IMR-90 (cell line): ENCODE results near the gene TATDN2. TPM values are rescaled to one million over a fixed set of nuclear protein-coding genes. Genes with fewer than 3 reads are reported as not detected.
A peak's percentile ranks its signal among the peaks of the same experiment; 100 is the strongest.

Experiments
- ATAC-seq: fragments of 200-7000 bp; cut with Tn5 transposase; 2 replicates; pipeline ENCODE4 v1.9.1; 2020; ENCODE audit warnings: low read depth, mild to moderate bottlenecking, moderate library complexity
- Bru-seq: library from RNA; stranded (reverse); fragments of 400-500 nt; gene quantifications from one replicate; lab custom pipeline; 2021; lab: Mats Ljungman, UMichigan
- BruChase-seq, 2 experiments: library from RNA; stranded (reverse); fragments of 400-500 nt; gene quantifications; one replicate each; lab custom pipeline; 2021; lab: Mats Ljungman, UMichigan
- BruUV-seq: library from RNA; stranded (reverse); fragments of 400-500 nt; replicated peaks from 2 replicates; lab custom pipeline; 2021; lab: Mats Ljungman, UMichigan
- CTCF ChIA-PET: fragments of 300-600 bp; formaldehyde crosslinking; extraction: SDS; loops from one replicate; lab custom pipeline; 2021; ENCODE audit warnings: antibody characterized with exemption; lab: Yijun Ruan, JAX
- POLR2A ChIA-PET: fragments of 300-600 bp; sonication (Branson Sonifier 250); formaldehyde crosslinking; loops from one replicate; lab custom pipeline; 2022; ENCODE audit warnings: antibody characterized with exemption; ENCODE audit not compliant: unreplicated experiment; lab: Charles Lee
- DNase-seq: peaks from one replicate; pipeline ENCODE4 v3.0.0; 2013
- H2AFZ ChIP-seq: replicated peaks from 2 replicates; pipeline ENCODE3; 2013; ENCODE audit warnings: low read length, mild to moderate bottlenecking; ENCODE audit not compliant: poor library complexity
- H2AK5ac ChIP-seq: 2 replicates; pipeline ENCODE4 v1.6.1; 2013; ENCODE audit warnings: low read depth, low read length, inconsistent platforms
- H2AK9ac ChIP-seq: replicated peaks from 2 replicates; pipeline ENCODE3; 2013; ENCODE audit warnings: mild to moderate bottlenecking, low read depth, low read length, moderate library complexity; ENCODE audit not compliant: poor library complexity
- H2BK120ac ChIP-seq: 2 replicates; pipeline ENCODE4 v1.6.1; 2013; ENCODE audit warnings: low read depth, low read length, inconsistent platforms
- H2BK15ac ChIP-seq: 3 replicates; pipeline ENCODE4 v1.6.1; 2013; ENCODE audit warnings: low read depth, low read length, inconsistent platforms
- H2BK20ac ChIP-seq: 2 replicates; pipeline ENCODE4 v1.6.1; 2013; ENCODE audit warnings: low read depth, mild to moderate bottlenecking, inconsistent platforms, low read length, moderate library complexity
- H2BK5ac ChIP-seq: 2 replicates; pipeline ENCODE4 v1.6.1; 2013; ENCODE audit warnings: mild to moderate bottlenecking, low read depth, low read length, inconsistent platforms; ENCODE audit not compliant: poor library complexity, severe bottlenecking
- H3K14ac ChIP-seq: replicated peaks from 2 replicates; pipeline ENCODE4 v1.6.1; 2013; ENCODE audit warnings: low read depth, low read length, inconsistent platforms
- H3K18ac ChIP-seq: 2 replicates; pipeline ENCODE4 v1.6.1; 2013; ENCODE audit warnings: low read depth, low read length, control low read depth
- H3K23ac ChIP-seq: 2 replicates; pipeline ENCODE4 v1.6.1; 2013; ENCODE audit warnings: low read depth, low read length, inconsistent platforms
- H3K27ac ChIP-seq: 2 replicates; pipeline ENCODE4 v1.5.1; 2013; ENCODE audit warnings: mild to moderate bottlenecking, control low read depth, low read length; ENCODE audit not compliant: insufficient read depth
- H3K27me3 ChIP-seq: 2 replicates; pipeline ENCODE4 v1.6.1; 2013; ENCODE audit warnings: low read length; ENCODE audit not compliant: control insufficient read depth, insufficient read depth
- H3K36me3 ChIP-seq: 2 replicates; pipeline ENCODE4 v1.6.1; 2013; ENCODE audit warnings: low read length, mixed read lengths; ENCODE audit not compliant: control insufficient read depth, insufficient read depth
- H3K4ac ChIP-seq: 2 replicates; pipeline ENCODE4 v1.6.1; 2013; ENCODE audit warnings: low read depth, low read length, inconsistent platforms
- H3K4me1 ChIP-seq: 2 replicates; pipeline ENCODE4 v1.6.1; 2013; ENCODE audit warnings: low read length, mixed read lengths; ENCODE audit not compliant: control insufficient read depth, insufficient read depth
- H3K4me2 ChIP-seq: 2 replicates; pipeline ENCODE4 v1.6.1; 2013; ENCODE audit warnings: low read depth, mild to moderate bottlenecking, control low read depth, low read length, moderate library complexity
- H3K4me3 ChIP-seq: 2 replicates; pipeline ENCODE4 v1.5.1; 2013; ENCODE audit warnings: low read depth, mild to moderate bottlenecking, control low read depth, low read length, moderate library complexity; ENCODE audit not compliant: insufficient read depth
- H3K56ac ChIP-seq: 2 replicates; pipeline ENCODE4 v1.6.1; 2013; ENCODE audit warnings: low read length, inconsistent platforms; ENCODE audit not compliant: insufficient read depth; ENCODE audit errors: extremely low read depth
- H3K79me1 ChIP-seq, 2 experiments: 2 replicates each; pipeline ENCODE4 v1.6.1; 2013; ENCODE audit warnings: low read length in 2 of 2, inconsistent platforms in 1 of 2, low read depth in 1 of 2
- H3K9ac ChIP-seq: 2 replicates; pipeline ENCODE4 v1.6.1; 2013; ENCODE audit warnings: low read depth, low read length, control low read depth
- H3K9me1 ChIP-seq: 2 replicates; pipeline ENCODE4 v1.6.1; 2013; ENCODE audit warnings: low read length, inconsistent platforms; ENCODE audit not compliant: insufficient read depth
- H3K9me3 ChIP-seq: 2 replicates; pipeline ENCODE4 v1.6.1; 2013; ENCODE audit warnings: low read length; ENCODE audit not compliant: control insufficient read depth, insufficient read depth
- H4K20me1 ChIP-seq: 2 replicates; pipeline ENCODE4 v1.6.1; 2013; ENCODE audit warnings: low read length, inconsistent platforms; ENCODE audit not compliant: insufficient read depth
- H4K5ac ChIP-seq: 2 replicates; pipeline ENCODE4 v1.6.1; 2013; ENCODE audit warnings: mild to moderate bottlenecking, low read depth, low read length, control low read depth
- H4K8ac ChIP-seq, 2 experiments: 2 replicates each; pipeline ENCODE4 v1.6.1; 2013; ENCODE audit warnings: low read depth in 2 of 2, low read length in 2 of 2, control low read depth in 1 of 2, inconsistent platforms in 1 of 2
- H4K91ac ChIP-seq: 2 replicates; pipeline ENCODE4 v1.6.1; 2013; ENCODE audit warnings: low read depth, low read length, inconsistent platforms; ENCODE audit not compliant: insufficient read depth
- BHLHE40 ChIP-seq: fragments of 150-350 bp; IDR thresholded peaks from 2 replicates; pipeline ENCODE4 v1.6.1; 2016; ENCODE audit warnings: mild to moderate bottlenecking, low read depth, low read length
- CEBPB ChIP-seq: IDR thresholded peaks from 2 replicates; pipeline ENCODE4 v1.6.1; 2012; ENCODE audit warnings: low read depth, low read length, improper control_type of control experiment
- CTCF ChIP-seq: conservative IDR thresholded peaks from 2 replicates; pipeline ENCODE4 v1.5.1; 2012; ENCODE audit warnings: mild to moderate bottlenecking, low read depth, low read length, improper control_type of control experiment
- FOS ChIP-seq: fragments of 150-350 bp; IDR thresholded peaks from 2 replicates; pipeline ENCODE4 v1.6.1; 2016; ENCODE audit warnings: low read depth, low read length
- MAZ ChIP-seq: IDR thresholded peaks from 2 replicates; pipeline ENCODE4 v1.6.1; 2012; ENCODE audit warnings: low read depth, mild to moderate bottlenecking, low read length, improper control_type of control experiment, moderate library complexity, borderline replicate concordance
- MXI1 ChIP-seq: IDR thresholded peaks from 2 replicates; pipeline ENCODE4 v1.6.1; 2012; ENCODE audit warnings: low read depth, mild to moderate bottlenecking, low read length, moderate library complexity, borderline replicate concordance
- POLR2A ChIP-seq: IDR thresholded peaks from 2 replicates; pipeline ENCODE4 v1.6.1; 2012; ENCODE audit warnings: mild to moderate bottlenecking, low read depth, low read length
- RCOR1 ChIP-seq: IDR thresholded peaks from 2 replicates; pipeline ENCODE4 v1.6.1; 2012; ENCODE audit warnings: mild to moderate bottlenecking, low read length, improper control_type of control experiment; ENCODE audit not compliant: insufficient replicate concordance
- USF2 ChIP-seq: fragments of 150-350 bp; IDR thresholded peaks from 2 replicates; pipeline ENCODE4 v1.6.1; 2017; ENCODE audit warnings: mild to moderate bottlenecking, antibody characterized with exemption, low read length, low read depth
- WGBS, 2 experiments: methylation state at CpG; one replicate each; pipeline versions ENCODE4 v1.1.5 to v1.1.7; 2013; ENCODE audit warnings: missing lambda C conversion rate in 2 of 2; ENCODE audit not compliant: insufficient read length in 1 of 2; ENCODE audit errors: extremely low coverage in 2 of 2; 5-methylcytosine and 5-hydroxymethylcytosine counted together
- dilution Hi-C: fragments of 300-500 bp; cut with HindIII; formaldehyde crosslinking; loops from one replicate; pipeline ENCODE4 v1.14.3; 2018; ENCODE audit warnings: low sequenced_read_pairs; ENCODE audit not compliant: unreplicated experiment
- in situ Hi-C: fragments of 300-500 bp; cut with MboI; formaldehyde crosslinking; loops from 3 replicates; pipeline ENCODE4 v1.14.3; 2019; ENCODE audit warnings: low sequenced_read_pairs, inconsistent platforms, mixed read lengths
- intact Hi-C: fragments of 100-400 bp; cut with micrococcal nuclease; formaldehyde crosslinking; loops from 2 replicates; pipeline ENCODE4 v1.10.0; 2022
- long read RNA-seq: library from polyadenylated mRNA; unstranded; transcript quantifications from one replicate; pipeline ENCODE4 v2.0.0, GENCODE V29; 2021; ENCODE audit not compliant: unreplicated experiment
- polyA plus RNA-seq, 3 experiments: library from polyadenylated mRNA; depleted of rRNA; stranded (reverse); fragments of >200 nt; gene quantifications; 2 replicates each; pipeline ENCODE4 v1.2.3, GENCODE V29; 2012; ENCODE audit warnings: low replicate concordance in 1 of 3
- total RNA-seq: library from RNA; depleted of rRNA; stranded (reverse); fragments of >200 nt; gene quantifications from 2 replicates; pipeline ENCODE4 v1.2.3, GENCODE V29; 2012; rRNA removed

TATDN2 gene
- total RNA-seq (7.8 and 9.0 TPM in 2 replicates), polyA plus RNA-seq (2012; rRNA removed) (15.0 and 18.8 TPM in 2 replicates), Bru-seq, nascent RNA (percentile 77 among the genes with signal in this experiment), BruChase-seq, experiment 1, labeled RNA remaining after a 6-hour chase (percentile 96 among the genes with signal in this experiment), BruChase-seq, experiment 2, labeled RNA remaining after a 2-hour chase (percentile 94 among the genes with signal in this experiment)
- 9.1 and 10.1 TPM in 2 replicates for polyA plus RNA-seq (2012; cell fraction: cytosol; rRNA removed)
- 11.1 and 22.6 TPM in 2 replicates for polyA plus RNA-seq (2012; cell fraction: nucleus; rRNA removed; ENCODE audit: low replicate concordance)
- long read RNA-seq, full-length matches to known transcripts, result 1 of 8 reads
- long read RNA-seq, partial matches to known transcripts, result 6 of 8 reads
- long read RNA-seq, other reads (novel, unspliced or antisense), result 1 of 8 reads

- H2AK9ac ChIP-seq, result peak within 1 kb of the TSS; percentile 95
- dilution Hi-C loops (no loop called here), intact Hi-C loops (no loop called here), in situ Hi-C loops (no loop called here)
- peak within 1 kb of the TSS; percentile 10 for H2BK5ac ChIP-seq
- peak within 1 kb of the TSS; percentile 86 for H3K9ac ChIP-seq
- 0 out of 2 replicates have a peak, but pooled peaks cover 4% of the 10 kb centered on the region for H3K9me3 ChIP-seq
- TF ChIP-seq POLR2A, result peak; percentile 86
- TF ChIP-seq MAZ, result peak; percentile 35; the same call in 1 of the 2 replicates
- peak; percentile 78 for TF ChIP-seq BHLHE40
- TF ChIP-seq RCOR1, result peak; percentile 33
- TF ChIP-seq CEBPB, result no peak
- peak; percentile 83 for TF ChIP-seq USF2
- TF ChIP-seq MXI1, result peak; percentile 48; the same call in 1 of the 2 replicates
- no peak for TF ChIP-seq CTCF
- no peak for TF ChIP-seq FOS
- peak within 1 kb of the TSS; percentile 51 to 75 for H4K8ac ChIP-seq
- peak within 1 kb of the TSS; percentile 83 for H2AFZ ChIP-seq
- DNase-seq (peak; percentile 93), ATAC-seq (peak; percentile 98)
- H4K5ac ChIP-seq, result peak within 1 kb of the TSS; percentile 44; the same call in 1 of the 2 replicates
- H3K9me1 ChIP-seq, result peaks cover 13% of the 10 kb centered on the region
- peaks cover 5% of the 10 kb centered on the region for H3K36me3 ChIP-seq
- peak within 1 kb of the TSS; percentile 44 for H3K56ac ChIP-seq
- ChIA-PET CTCF (no interaction called here), POLR2A (no interaction called here)
- H3K4me2 ChIP-seq, result peak within 1 kb of the TSS; percentile 93
- H3K4ac ChIP-seq, result peak within 1 kb of the TSS; percentile 53
- H3K79me1 ChIP-seq, result peaks cover 21 to 43% of the 10 kb centered on the region in 2 experiments
- H2BK120ac ChIP-seq, result 0 out of 2 replicates have a peak within 1 kb of the TSS, but pooled peaks have one; percentile 38
- peak within 1 kb of the TSS; percentile 99 for H3K23ac ChIP-seq
- BruUV-seq, result TSS peak; percentile 56
- no peak within 1 kb of the TSS for H2BK15ac ChIP-seq
- H3K14ac ChIP-seq, result peak within 1 kb of the TSS; percentile 97
- H3K27me3 ChIP-seq, result no peaks in the 10 kb centered on the region
- peaks cover 23% of the 10 kb centered on the region; the same call in 1 of the 2 replicates for H4K20me1 ChIP-seq
- peak within 1 kb of the TSS; percentile 51; the same call in 1 of the 2 replicates for H3K18ac ChIP-seq
- peaks cover 5% of the 10 kb centered on the region; the same call in 1 of the 2 replicates for H3K4me1 ChIP-seq
- H4K91ac ChIP-seq, result peak within 1 kb of the TSS; percentile 42
- H3K4me3 ChIP-seq, result peak within 1 kb of the TSS; percentile 73
- no peak within 1 kb of the TSS for H2BK20ac ChIP-seq
- 0% methylated on average over 61 of the region's 80 CpGs; no CpG with 5 or more reads in 1 of the 2 experiments for WGBS, 2 experiments
- H3K27ac ChIP-seq, result peak within 1 kb of the TSS; percentile 64
- peak within 1 kb of the TSS; percentile 87 for H2AK5ac ChIP-seq
These were observed at the start of gene TATDN2 for GRCh38 chr3:10248184-10248983. Gene TATDN2, plus strand, starts transcription at chr3:10248459. Its CDS starts 742 bp downstream, at chr3:10249201.
